HG03039 (cell line): ENCODE results near the gene SYNGR4.
A peak's percentile ranks its signal among the peaks of the same experiment; 100 is the strongest.

Experiments
- ATAC-seq: cut with Tn5 transposase; IDR thresholded peaks from one replicate; pipeline ENCODE4 v1.9.1; 2021; ENCODE audit warnings: mild to moderate bottlenecking, moderate library complexity; ENCODE audit not compliant: unreplicated experiment

Gene SYNGR4

GRCh38 chr19:48395499-48395898, 31.3 kb downstream of the SYNGR4 start:
- no peak for ATAC-seq

- no peak for ATAC-seq
Measured at GRCh38 chr19:48396016-48396823, 32.1 kb downstream of the SYNGR4 start.

DNA sequence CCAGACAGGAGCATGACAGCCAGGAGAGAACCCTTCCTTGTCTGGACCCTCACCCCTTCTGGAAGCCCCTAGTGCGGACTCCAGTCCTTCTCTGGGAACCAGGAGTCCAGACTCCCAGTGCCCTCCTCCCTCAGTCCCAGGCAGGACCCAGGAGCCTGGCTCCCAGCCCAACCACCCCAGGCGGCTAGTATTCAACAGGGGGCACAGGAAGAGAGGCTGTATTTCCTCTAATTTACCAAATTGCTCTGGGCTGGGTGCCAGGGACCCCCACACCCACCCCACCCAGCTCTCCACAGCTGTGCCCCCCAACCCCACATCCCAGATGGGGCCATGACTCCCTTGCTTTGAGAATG, 32.6 kb downstream of the SYNGR4 start:
- no peak for ATAC-seq

GRCh38 chr19:48397263-48398101, 33.3 kb downstream of the SYNGR4 start:
- ATAC-seq, result no peak

GRCh38 chr19:48398102-48398374, 33.9 kb downstream of the SYNGR4 start:
- no peak for ATAC-seq

GRCh38 chr19:48398375-48399235, 34.4 kb downstream of the SYNGR4 start:
- ATAC-seq, result peak; percentile 57

DNA sequence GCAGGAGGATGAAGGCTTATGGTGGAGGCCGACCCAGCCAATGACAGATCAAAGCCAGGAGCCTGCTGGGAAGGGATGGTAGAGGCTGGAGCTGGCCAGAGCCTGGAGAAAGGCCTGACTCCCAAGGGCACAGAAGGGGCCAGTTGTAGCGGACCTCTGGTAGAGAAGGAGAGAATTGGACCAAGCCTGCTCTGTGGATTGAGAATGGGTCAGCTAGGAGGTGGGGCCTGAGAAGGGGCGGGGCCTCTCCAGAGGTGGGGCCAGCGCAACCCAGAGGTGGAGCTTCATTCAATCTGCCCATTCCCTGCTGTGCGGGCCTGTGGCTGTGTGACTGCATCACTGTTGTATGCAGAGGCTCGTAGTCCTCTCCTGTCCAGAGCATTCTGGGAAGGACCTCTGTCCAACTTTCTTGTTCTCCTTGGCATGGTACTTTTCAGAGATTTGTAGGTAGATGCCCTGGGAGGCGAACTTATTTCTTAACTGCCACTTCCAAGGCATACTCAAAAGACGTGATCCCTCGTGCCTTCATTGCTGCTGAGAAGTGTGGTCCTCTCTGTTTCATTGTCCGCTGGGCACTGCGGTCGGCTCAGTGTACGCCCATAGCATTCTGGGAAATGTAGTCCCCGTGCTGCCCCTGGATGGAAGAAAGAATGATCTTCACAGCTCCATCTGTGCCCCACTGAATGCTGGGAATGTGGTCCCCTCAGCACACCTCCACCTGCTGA, 36.0 kb downstream of the SYNGR4 start:
- ATAC-seq, result no peak

DNA sequence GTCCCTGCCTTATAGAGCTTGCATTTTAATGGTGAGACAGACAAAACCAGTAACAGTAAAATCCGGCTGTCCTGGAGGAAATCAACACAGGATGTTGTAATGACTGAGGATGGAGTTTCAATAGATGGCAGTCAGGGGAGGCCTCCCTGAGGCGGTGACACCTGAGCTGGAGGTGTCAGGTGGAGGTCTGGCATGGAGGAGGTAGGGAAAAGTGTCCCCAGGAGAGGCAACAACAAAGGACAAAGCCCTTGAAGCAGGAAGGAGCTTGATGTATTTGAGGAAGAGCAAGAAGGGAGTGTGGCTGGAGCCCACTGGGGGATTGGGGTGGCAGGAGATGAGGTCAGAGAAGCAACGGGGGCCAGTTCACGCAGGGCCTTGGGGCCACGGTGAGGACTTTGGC, 37.1 kb downstream of the SYNGR4 start:
- no peak for ATAC-seq

DNA sequence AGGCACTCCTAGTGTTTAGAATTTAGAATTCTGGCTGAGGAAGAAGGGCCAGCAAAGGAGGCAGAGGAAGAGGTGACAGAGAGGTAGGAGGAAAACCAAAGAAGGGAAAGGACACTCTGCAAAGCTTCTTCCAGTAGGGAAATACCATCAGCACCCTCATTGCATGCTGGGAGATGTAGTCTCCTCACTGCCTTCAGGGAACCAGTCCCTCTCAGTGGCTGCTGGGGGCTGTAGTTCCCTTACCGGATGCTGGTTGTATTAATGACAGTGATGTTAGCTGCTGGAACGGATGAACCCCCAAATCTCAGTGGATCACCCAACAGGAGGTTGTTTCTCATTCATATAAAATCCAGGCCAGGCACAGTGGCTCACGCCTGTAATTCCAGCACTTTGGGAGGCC, 39.4 kb downstream of the SYNGR4 start:
- no peak for ATAC-seq

GRCh38 chr19:48405010-48405659, 41.0 kb downstream of the SYNGR4 start:
- no peak for ATAC-seq

GRCh38 chr19:48405850-48406249, 41.7 kb downstream of the SYNGR4 start:
- no peak for ATAC-seq

- ATAC-seq, result no peak
Measured at GRCh38 chr19:48413879-48414587, 49.9 kb downstream of the SYNGR4 start.

- ATAC-seq, result no peak
Measured at GRCh38 chr19:48415395-48415794, 51.2 kb downstream of the SYNGR4 start.

GRCh38 chr19:48415806-48416221, 51.6 kb downstream of the SYNGR4 start:
- no peak for ATAC-seq

- ATAC-seq, result no peak
Measured at GRCh38 chr19:48417421-48417820, 53.3 kb downstream of the SYNGR4 start.

- ATAC-seq, result no peak
Measured at GRCh38 chr19:48418317-48419064, 54.3 kb downstream of the SYNGR4 start.

GRCh38 chr19:48419158-48419920, 55.2 kb downstream of the SYNGR4 start:
- ATAC-seq, result no peak

- no peak for ATAC-seq
Measured at GRCh38 chr19:48421548-48421947, 57.4 kb downstream of the SYNGR4 start.
